ENCODE data around the gene MSL3.

MSL3 gene

GRCh38 chrX:11741574-11741973 lies 16.5 kb upstream of the MSL3 start:
- peaks cover 79 to 99% (median 96%) of the 10 kb centered on the region in 11 experiments for H3K27me3 ChIP-seq
- peaks cover 0 to 4% (median 0%) of the 10 kb centered on the region in 11 experiments; a peak in 2 of 22 replicates for H4K20me1 ChIP-seq
- no peaks in the 10 kb centered on the region for H3K4me1 ChIP-seq
- H3K4me3 ChIP-seq = no peak overlapping the region
- TF ChIP-seq Cebpa-rat (IDR thresholded peaks at IDR 0.05) = no peak
- no peak overlapping the region for H3K27ac ChIP-seq
- no peaks in the 10 kb centered on the region for H3K36me3 ChIP-seq
- no peaks in the 10 kb centered on the region for H3K9me3 ChIP-seq (replicated peaks in 1 of 11)
- H3K4me2 ChIP-seq = no peak overlapping the region
- H3K9ac ChIP-seq = no peak overlapping the region

- no peaks in the 10 kb centered on the region for H3K9me3 ChIP-seq (replicated peaks in 1 of 11)
- H3K27me3 ChIP-seq = peaks cover 79 to 99% (median 97%) of the 10 kb centered on the region in 11 experiments
These were observed 12.2 kb upstream of the MSL3 start for GRCh38 chrX:11745881-11746280.

GRCh38 chrX:11750046-11750445 lies 8.0 kb upstream of the MSL3 start:
- Histone ChIP-seq H3K27me3 (peaks cover 85 to 99% (median 95%) of the 10 kb centered on the region in 11 experiments), H3K4me1 (no peaks in the 10 kb centered on the region), H3K4me2 (no peak overlapping the region), H4K20me1 (peaks cover 0 to 4% (median 0%) of the 10 kb centered on the region in 11 experiments; a peak in 1 of 22 replicates), H3K9me3 (replicated peaks in 1 of 11) (peaks cover 0 to 5% (median 0%) of the 10 kb centered on the region in 11 experiments; a peak in 1 of 22 replicates), H3K9ac (no peak overlapping the region), H3K27ac (no peak overlapping the region), H3K36me3 (no peaks in the 10 kb centered on the region), H3K4me3 (no peak overlapping the region)
- no peak for TF ChIP-seq Cebpa-rat (IDR thresholded peaks at IDR 0.05)

More at GRCh38 chrX:11745881-11746280, 12.2 kb upstream of the MSL3 start:
- H3K36me3 ChIP-seq = no peaks in the 10 kb centered on the region
- H3K4me3 ChIP-seq = no peak overlapping the region
- no peak overlapping the region for H3K4me2 ChIP-seq
- no peak overlapping the region for H3K9ac ChIP-seq
- no peaks in the 10 kb centered on the region for H3K4me1 ChIP-seq
- H3K27ac ChIP-seq = no peak overlapping the region
- H4K20me1 ChIP-seq = peaks cover 0 to 4% (median 0%) of the 10 kb centered on the region in 11 experiments; a peak in 2 of 22 replicates
- TF ChIP-seq Cebpa-rat (IDR thresholded peaks at IDR 0.05) = no peak

- peaks cover 0 to 4% (median 0%) of the 10 kb centered on the region in 11 experiments; a peak in 1 of 22 replicates for H4K20me1 ChIP-seq
- H3K4me2 ChIP-seq = no peak overlapping the region
- no peaks in the 10 kb centered on the region for H3K36me3 ChIP-seq
- no peak for TF ChIP-seq Cebpa-rat (IDR thresholded peaks at IDR 0.05)
- peaks cover 0 to 7% (median 0%) of the 10 kb centered on the region in 11 experiments; a peak in 1 of 22 replicates for H3K9me3 ChIP-seq (replicated peaks in 1 of 11)
- no peak overlapping the region for H3K4me3 ChIP-seq
- no peak overlapping the region for H3K27ac ChIP-seq
- peaks cover 78 to 99% (median 94%) of the 10 kb centered on the region in 11 experiments for H3K27me3 ChIP-seq
- no peak overlapping the region for H3K9ac ChIP-seq
- no peaks in the 10 kb centered on the region for H3K4me1 ChIP-seq
These were observed 7.3 kb upstream of the MSL3 start for GRCh38 chrX:11750694-11751093.

- Histone ChIP-seq H3K27me3 (peaks cover 73 to 99% (median 94%) of the 10 kb centered on the region in 11 experiments), H3K27ac (no peak overlapping the region), H3K4me1 (peaks cover 0 to under 1% (median 0%) of the 10 kb centered on the region in 10 experiments; a peak in 1 of 20 replicates), H4K20me1 (no peaks in the 10 kb centered on the region), H3K9me3 (replicated peaks in 1 of 11) (peaks cover 0 to 7% (median 0%) of the 10 kb centered on the region in 11 experiments; a peak in 1 of 22 replicates), H3K36me3 (no peaks in the 10 kb centered on the region), H3K4me2 (no peak overlapping the region), H3K9ac (no peak overlapping the region), H3K4me3 (no peak overlapping the region)
- no peak for TF ChIP-seq Cebpa-rat (IDR thresholded peaks at IDR 0.05)
These were observed 6.8 kb upstream of the MSL3 start for GRCh38 chrX:11751261-11751660.

GRCh38 chrX:11753668-11754067 lies 4.4 kb upstream of the MSL3 start:
- no peak overlapping the region for H3K27ac ChIP-seq
- H3K4me2 ChIP-seq = no peak overlapping the region
- H3K9me3 ChIP-seq (replicated peaks in 1 of 11) = peaks cover 0 to 21% (median 3%) of the 10 kb centered on the region in 11 experiments; a peak in 10 of 22 replicates
- peaks cover 54 to 84% (median 74%) of the 10 kb centered on the region in 11 experiments for H3K27me3 ChIP-seq
- H3K9ac ChIP-seq = no peak overlapping the region
- no peaks in the 10 kb centered on the region for H3K36me3 ChIP-seq
- no peaks in the 10 kb centered on the region; a peak in 1 of 22 replicates for H4K20me1 ChIP-seq
- no peak overlapping the region for H3K4me3 ChIP-seq
- no peak for TF ChIP-seq Cebpa-rat (IDR thresholded peaks at IDR 0.05)
- peaks cover 0 to 13% (median 8%) of the 10 kb centered on the region in 10 experiments; a peak in 11 of 20 replicates for H3K4me1 ChIP-seq

GRCh38 chrX:11754958-11755645 lies 2.9 kb upstream of the MSL3 start:
- no peak for TF ChIP-seq Cebpa-rat (IDR thresholded peaks at IDR 0.05)
- Histone ChIP-seq H4K20me1 (no peaks in the 10 kb centered on the region; a peak in 1 of 22 replicates), H3K9me3 (replicated peaks in 1 of 11) (peaks cover 0 to 29% (median 6%) of the 10 kb centered on the region in 11 experiments; a peak in 12 of 22 replicates), H3K4me3 (no peak overlapping the region), H3K9ac (no peak overlapping the region), H3K36me3 (no peaks in the 10 kb centered on the region), H3K27ac (no peak overlapping the region), H3K4me2 (no peak overlapping the region), H3K4me1 (peaks cover 0 to 17% (median 8%) of the 10 kb centered on the region in 10 experiments; a peak in 11 of 20 replicates), H3K27me3 (peaks cover 43 to 84% (median 71%) of the 10 kb centered on the region in 11 experiments)

GRCh38 chrX:11755724-11756123 lies 2.3 kb upstream of the MSL3 start:
- Histone ChIP-seq H3K4me1 (peaks cover 1 to 17% (median 8%) of the 10 kb centered on the region in 10 experiments; a peak in 15 of 20 replicates), H3K4me3 (no peak overlapping the region), H3K9ac (no peak overlapping the region), H3K4me2 (no peak overlapping the region), H3K9me3 (replicated peaks in 1 of 11) (peaks cover 0 to 33% (median 6%) of the 10 kb centered on the region in 11 experiments; a peak in 12 of 22 replicates), H3K27ac (no peak overlapping the region), H3K36me3 (peaks cover 0 to under 1% (median 0%) of the 10 kb centered on the region in 11 experiments; a peak in 2 of 22 replicates), H4K20me1 (no peaks in the 10 kb centered on the region; a peak in 1 of 22 replicates), H3K27me3 (peaks cover 43 to 82% (median 70%) of the 10 kb centered on the region in 11 experiments)
- TF ChIP-seq Cebpa-rat (IDR thresholded peaks at IDR 0.05) = no peak

Data from BLaER1 treated with 17β-estradiol and CSF1 and Interleukin-3, amounts not matched to agents 10 nM and 100 nM (cell line).